Tibial artery (tissue), 4 donors: ENCODE results near the gene UROS.

Source experiments
- DNase-seq, 2 donors: peaks; one replicate each; pipeline ENCODE4 v3.0.0-alpha.2; 2019
- H3K27ac ChIP-seq, 2 donors: fragments of 200-600 bp; sonication (generic) in 1 of 2; 1 replicate in 1 of 2; 2 replicates in 1 of 2; pipeline ENCODE4 v1.5.1; 2018 to 2019; ENCODE audit warnings: mild to moderate bottlenecking in 1 of 2
- H3K27me3 ChIP-seq, 2 donors: fragments of 200-600 bp; sonication (generic) in 1 of 2; one replicate each; pipeline versions ENCODE4 v1.5.1 to v1.6.0; 2016 to 2019
- H3K36me3 ChIP-seq, 3 donors: fragments of 200-600 bp; sonication (generic) in 2 of 3; one replicate each; pipeline ENCODE4 v1.5.1; 2016 to 2019; ENCODE audit warnings: mild to moderate bottlenecking in 2 of 3
- H3K4me1 ChIP-seq, 4 donors: fragments of 200-600 bp; sonication (generic) in 2 of 4; 1 replicate in 3 of 4; 2 replicates in 1 of 4; pipeline ENCODE4 v1.5.1; 2016 to 2019
- H3K4me3 ChIP-seq, 2 donors: fragments of 200-600 bp; sonication (generic) in 1 of 2; 1 replicate in 1 of 2; 2 replicates in 1 of 2; pipeline ENCODE4 v1.5.1; 2018 to 2019; ENCODE audit warnings: mild to moderate bottlenecking in 2 of 2
- H3K9me3 ChIP-seq, 3 donors: fragments of 200-600 bp; sonication (generic) in 1 of 3; one replicate each; pipeline ENCODE4 v1.5.1; 2016 to 2019
- CTCF ChIP-seq, 2 experiments: fragments of 200-600 bp in 1 of 2; fragments of 450-650 bp in 1 of 2; IDR thresholded peaks; one replicate each; pipeline ENCODE4 v1.5.1; 2017 to 2019; ENCODE audit warnings: antibody characterized with exemption in 2 of 2, mild to moderate bottlenecking in 1 of 2, moderate library complexity in 1 of 2
- intact Hi-C: fragments of 100-400 bp; cut with DNase I; formaldehyde crosslinking; loops from one replicate; pipeline ENCODE4 v1.15.0; 2023; ENCODE audit warnings: low total_unique reads

UROS gene

GRCh38 chr10:125843603-125844329, 20.7 kb upstream of the UROS start:
- intact Hi-C loops = no loop called here
- no peak for DNase-seq
- no peaks in the 10 kb centered on the region for H3K4me1 ChIP-seq
- H3K27me3 ChIP-seq = no peaks in the 10 kb centered on the region
- H3K4me3 ChIP-seq = no peak overlapping the region
- peaks cover 30 to 70% (median 43%) of the 10 kb centered on the region in 3 donors for H3K36me3 ChIP-seq
- no peak overlapping the region for H3K27ac ChIP-seq
- no peaks in the 10 kb centered on the region for H3K9me3 ChIP-seq
- no peak for TF ChIP-seq CTCF (IDR thresholded peaks at IDR 0.05)

- intact Hi-C loops = no loop called here
- H3K4me1 ChIP-seq = no peaks in the 10 kb centered on the region
- H3K9me3 ChIP-seq = no peaks in the 10 kb centered on the region
- H3K27me3 ChIP-seq = no peaks in the 10 kb centered on the region
- H3K36me3 ChIP-seq = peaks cover 55 to 78% (median 66%) of the 10 kb centered on the region in 3 donors
- H3K27ac ChIP-seq = no peak overlapping the region
- no peak for DNase-seq
- no peak overlapping the region for H3K4me3 ChIP-seq
- TF ChIP-seq CTCF (IDR thresholded peaks at IDR 0.05) = no peak
Measured at GRCh38 chr10:125840955-125841354, 17.9 kb upstream of the UROS start.

GRCh38 chr10:125840406-125840805, 17.3 kb upstream of the UROS start:
- TF ChIP-seq CTCF (IDR thresholded peaks at IDR 0.05) = no peak
- Histone ChIP-seq H3K36me3 (peaks cover 55 to 78% (median 71%) of the 10 kb centered on the region in 3 donors), H3K4me3 (no peak overlapping the region), H3K27me3 (no peaks in the 10 kb centered on the region), H3K9me3 (no peaks in the 10 kb centered on the region), H3K4me1 (no peaks in the 10 kb centered on the region), H3K27ac (no peak overlapping the region)
- intact Hi-C loops = no loop called here
- DNase-seq = no peak

- TF ChIP-seq CTCF (IDR thresholded peaks at IDR 0.05) = no peak
- Histone ChIP-seq H3K9me3 (no peaks in the 10 kb centered on the region), H3K27ac (no peak overlapping the region), H3K4me1 (no peaks in the 10 kb centered on the region), H3K4me3 (no peak overlapping the region), H3K27me3 (no peaks in the 10 kb centered on the region), H3K36me3 (peaks cover 62 to 85% (median 83%) of the 10 kb centered on the region in 3 donors)
- DNase-seq = no peak
- intact Hi-C loops = no loop called here
Measured at GRCh38 chr10:125838802-125839575, 15.9 kb upstream of the UROS start.

GRCh38 chr10:125836746-125837145, 13.7 kb upstream of the UROS start:
- peaks cover 78 to 100% (median 96%) of the 10 kb centered on the region in 3 donors for H3K36me3 ChIP-seq
- H3K27ac ChIP-seq = no peak overlapping the region

More at GRCh38 chr10:125836746-125837145, 13.7 kb upstream of the UROS start:
- H3K27me3 ChIP-seq = no peaks in the 10 kb centered on the region
- no peaks in the 10 kb centered on the region for H3K4me1 ChIP-seq
- no peaks in the 10 kb centered on the region for H3K9me3 ChIP-seq
- intact Hi-C loops = no loop called here
- DNase-seq = no peak
- H3K4me3 ChIP-seq = no peak overlapping the region
- no peak for TF ChIP-seq CTCF (IDR thresholded peaks at IDR 0.05)
